GM21515 (cell line): ENCODE measurements around the gene PDE7B.
"Not testable (repeated sequence)": the region's sequence is repeated elsewhere in the genome, so short reads cannot be mapped to it uniquely, and the experiment has no call there.

ENCODE experiments used
- ATAC-seq: cut with Tn5 transposase; IDR thresholded peaks from one replicate; pipeline ENCODE4 v1.9.1; 2021; ENCODE audit not compliant: unreplicated experiment

The PDE7B gene

GRCh38 chr6:136137008-136137692, 285.6 kb downstream of the PDE7B start:
- no peak for ATAC-seq

- ATAC-seq = no peak
Measured at GRCh38 chr6:136137739-136138402, 286.4 kb downstream of the PDE7B start.

- not testable (repeated sequence) for ATAC-seq
Measured at GRCh38 chr6:136139111-136139510, 287.6 kb downstream of the PDE7B start.

- ATAC-seq = no peak
Measured at GRCh38 chr6:136144251-136145023, 292.9 kb downstream of the PDE7B start.

GRCh38 chr6:136146130-136146529, 294.6 kb downstream of the PDE7B start:
- no peak for ATAC-seq

- ATAC-seq = no peak
Measured at GRCh38 chr6:136147342-136147741, 295.8 kb downstream of the PDE7B start.

- no peak for ATAC-seq
Measured at GRCh38 chr6:136148051-136148450, 296.6 kb downstream of the PDE7B start.

GRCh38 chr6:136148523-136148922, 297.0 kb downstream of the PDE7B start:
- no peak for ATAC-seq

GRCh38 chr6:136149311-136149710, 297.8 kb downstream of the PDE7B start:
- ATAC-seq = no peak

- ATAC-seq = no peak
Measured at GRCh38 chr6:136150961-136151360, 299.5 kb downstream of the PDE7B start.

- no peak for ATAC-seq
Measured at GRCh38 chr6:136153707-136154375, 302.3 kb downstream of the PDE7B start.

- no peak for ATAC-seq
Measured at GRCh38 chr6:136155191-136155590, 303.7 kb downstream of the PDE7B start.

GRCh38 chr6:136157743-136158142, 306.2 kb downstream of the PDE7B start:
- ATAC-seq = no peak

GRCh38 chr6:136158387-136158821, 306.9 kb downstream of the PDE7B start:
- no peak for ATAC-seq

- ATAC-seq = no peak
Measured at GRCh38 chr6:136158971-136159370, 307.5 kb downstream of the PDE7B start.

- no peak for ATAC-seq
Measured at GRCh38 chr6:136160250-136160649, 308.7 kb downstream of the PDE7B start.

GRCh38 chr6:136161950-136162349, 310.4 kb downstream of the PDE7B start:
- ATAC-seq = no peak

GRCh38 chr6:136163260-136163659, 311.8 kb downstream of the PDE7B start:
- ATAC-seq = no peak

GRCh38 chr6:136166815-136167214, 315.3 kb downstream of the PDE7B start:
- ATAC-seq = no peak

- no peak for ATAC-seq
Measured at GRCh38 chr6:136169394-136170148, 318.1 kb downstream of the PDE7B start.

- no peak for ATAC-seq
Measured at GRCh38 chr6:136171231-136171630, 319.7 kb downstream of the PDE7B start.
